Daoy (cell line): ENCODE measurements around the gene ARHGAP8. TPM values are rescaled to one million over a fixed set of nuclear protein-coding genes. Genes with fewer than 3 reads are reported as not detected.
A peak's percentile ranks its signal among the peaks of the same experiment; 100 is the strongest.
"Not testable (repeated sequence)": the region's sequence is repeated elsewhere in the genome, so short reads cannot be mapped to it uniquely, and the experiment has no call there.

Source experiments
- DNase-seq: peaks from one replicate; pipeline ENCODE4 v3.0.0-alpha.2; 2015; ENCODE audit warnings: low read depth
- total RNA-seq: library from RNA; depleted of rRNA; stranded (reverse); fragments of >200 nt; shearing (Covaris generic); gene quantifications from 2 replicates; pipeline ENCODE4 v1.2.3, GENCODE V29; 2014

Gene ARHGAP8
- total RNA-seq, 1 experiment from 2014 or later = 4.6 TPM

DNA sequence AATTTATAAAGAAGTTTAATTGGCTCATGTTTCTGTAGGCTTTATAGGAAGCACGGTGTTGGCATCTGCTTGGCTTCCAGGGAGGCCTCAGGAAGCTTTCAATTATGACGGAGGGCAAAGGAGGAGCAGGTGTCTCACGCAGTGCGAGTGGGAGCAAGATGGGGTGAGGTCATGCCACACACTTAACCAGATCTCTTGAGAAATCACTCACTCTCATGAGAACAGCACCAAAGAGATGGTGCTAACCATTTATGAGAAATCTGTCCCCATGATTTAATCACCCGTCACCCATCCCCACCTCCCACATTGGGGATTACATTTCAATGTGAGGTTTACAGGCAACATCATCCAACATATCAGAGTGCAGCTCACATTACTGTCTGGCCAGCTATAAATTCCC, 103.5 kb downstream of the ARHGAP8 start:
- no peak for DNase-seq

GRCh38 chr22:44858819-44859218, 106.4 kb downstream of the ARHGAP8 start:
- DNase-seq = not testable (repeated sequence)

DNA sequence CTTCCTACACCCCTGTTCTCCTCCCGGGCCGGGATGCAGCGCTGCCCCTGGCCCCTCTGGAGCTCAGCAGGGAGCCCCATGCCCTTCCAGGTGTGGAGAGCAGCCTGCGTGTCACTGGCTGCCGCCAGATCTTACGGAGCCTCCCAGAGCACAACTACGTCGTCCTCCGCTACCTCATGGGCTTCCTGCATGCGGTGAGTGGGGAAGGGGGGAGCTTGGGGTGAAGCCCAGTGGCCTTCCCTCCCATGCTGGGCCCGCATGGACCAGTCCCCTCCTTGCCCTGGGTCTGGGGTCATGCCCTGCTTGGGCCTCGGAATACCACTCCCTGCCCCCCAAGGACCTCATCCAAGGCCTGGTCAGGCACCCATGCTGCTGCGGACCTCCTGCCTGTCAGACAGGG, 107.3 kb downstream of the ARHGAP8 start:
- DNase-seq = no peak

- DNase-seq = no peak
These were observed 107.9 kb downstream of the ARHGAP8 start for GRCh38 chr22:44860311-44860710.

DNA sequence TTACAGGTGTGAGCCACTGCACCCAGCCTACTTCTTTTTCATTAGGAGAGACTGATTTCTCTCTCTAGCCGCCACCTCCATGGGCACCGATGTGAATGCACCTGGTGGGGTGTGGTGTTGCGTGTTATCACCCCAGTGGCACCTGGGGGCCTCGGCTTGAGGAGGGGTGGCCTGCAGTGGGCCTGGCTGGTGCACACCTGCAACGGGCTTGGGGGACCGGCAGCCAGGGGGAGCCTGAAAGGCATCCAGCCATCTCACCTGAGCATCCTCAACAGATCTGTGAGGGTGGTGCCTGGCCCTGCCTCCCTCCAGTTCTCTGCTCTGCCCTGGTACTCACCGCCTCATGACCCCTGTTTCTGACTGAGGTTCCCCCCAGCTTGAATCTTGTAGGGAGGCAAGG, 108.9 kb downstream of the ARHGAP8 start:
- no peak for DNase-seq

DNA sequence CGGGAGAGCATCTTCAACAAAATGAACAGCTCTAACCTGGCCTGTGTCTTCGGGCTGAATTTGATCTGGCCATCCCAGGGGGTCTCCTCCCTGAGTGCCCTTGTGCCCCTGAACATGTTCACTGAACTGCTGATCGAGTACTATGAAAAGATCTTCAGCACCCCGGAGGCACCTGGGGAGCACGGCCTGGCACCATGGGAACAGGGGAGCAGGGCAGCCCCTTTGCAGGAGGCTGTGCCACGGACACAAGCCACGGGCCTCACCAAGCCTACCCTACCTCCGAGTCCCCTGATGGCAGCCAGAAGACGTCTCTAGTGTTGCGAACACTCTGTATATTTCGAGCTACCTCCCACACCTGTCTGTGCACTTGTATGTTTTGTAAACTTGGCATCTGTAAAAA, 109.9 kb downstream of the ARHGAP8 start:
- DNase-seq = no peak

- DNase-seq = peak; percentile 38
These were observed 110.8 kb downstream of the ARHGAP8 start for GRCh38 chr22:44862981-44863860.

DNA sequence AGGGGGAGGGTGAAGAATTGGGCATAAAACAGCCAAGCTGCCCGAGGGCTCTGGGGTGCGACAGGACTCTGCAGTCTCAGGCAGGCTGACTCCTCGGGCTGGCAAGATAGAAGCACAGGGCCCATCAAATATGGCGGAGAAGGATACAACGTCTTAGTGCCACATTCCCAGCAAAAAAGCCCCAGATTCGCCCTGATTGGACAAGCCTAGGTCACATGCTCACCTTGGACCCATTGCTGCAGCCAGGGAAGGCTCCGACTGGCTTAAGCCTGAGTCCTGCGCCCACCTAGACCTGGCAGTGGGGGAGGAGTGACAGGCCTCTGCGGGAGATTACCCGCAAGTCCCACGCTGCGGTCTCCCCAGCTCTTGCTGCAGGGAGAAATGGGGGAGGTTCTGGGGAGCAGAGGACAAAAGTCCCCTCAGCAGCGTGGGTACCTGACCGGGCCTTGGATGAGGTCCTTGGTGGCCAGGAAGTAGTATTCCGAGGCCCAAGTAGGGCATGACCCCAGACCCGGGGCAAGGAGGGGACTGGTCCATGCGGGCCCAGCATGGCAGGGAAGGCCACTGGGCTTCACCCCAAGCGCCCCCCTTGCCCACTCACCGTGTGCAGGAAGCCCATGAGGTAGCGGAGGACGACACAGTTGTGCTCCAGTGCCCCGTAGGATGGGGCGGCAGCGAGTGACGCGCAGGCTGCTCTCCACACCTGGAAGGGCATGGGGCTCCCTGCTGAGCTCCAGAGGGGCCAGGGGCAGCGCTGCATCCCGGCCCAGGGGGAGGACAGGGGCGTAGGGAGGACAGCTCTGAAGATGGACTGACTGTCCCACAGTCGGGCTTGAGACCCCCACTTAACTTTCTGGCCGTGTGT, 113.0 kb downstream of the ARHGAP8 start:
- DNase-seq = no peak

- no peak for DNase-seq
These were observed 116.8 kb downstream of the ARHGAP8 start for GRCh38 chr22:44869196-44869595.

GRCh38 chr22:44870021-44870420, 117.6 kb downstream of the ARHGAP8 start:
- peak; percentile 61 for DNase-seq

DNA sequence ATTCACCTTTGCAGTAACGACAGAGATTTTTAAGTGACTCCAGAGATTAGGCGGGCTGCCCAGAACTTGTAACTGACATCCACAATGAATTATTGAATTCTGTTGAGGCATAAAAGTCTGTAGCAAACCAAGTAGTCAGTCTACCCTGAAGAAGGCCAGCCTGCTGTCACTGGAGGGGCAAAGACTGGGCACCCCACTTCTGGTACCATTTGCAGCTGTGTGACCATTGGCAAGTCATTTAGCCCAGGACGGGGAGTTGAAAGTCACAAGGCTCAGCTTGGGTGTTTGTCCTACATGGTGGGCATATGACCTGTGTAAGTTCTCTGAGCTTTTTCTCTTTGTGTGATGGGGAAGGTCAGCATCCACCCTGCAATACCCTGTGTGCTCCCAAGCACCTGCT, 119.4 kb downstream of the ARHGAP8 start:
- no peak for DNase-seq

DNA sequence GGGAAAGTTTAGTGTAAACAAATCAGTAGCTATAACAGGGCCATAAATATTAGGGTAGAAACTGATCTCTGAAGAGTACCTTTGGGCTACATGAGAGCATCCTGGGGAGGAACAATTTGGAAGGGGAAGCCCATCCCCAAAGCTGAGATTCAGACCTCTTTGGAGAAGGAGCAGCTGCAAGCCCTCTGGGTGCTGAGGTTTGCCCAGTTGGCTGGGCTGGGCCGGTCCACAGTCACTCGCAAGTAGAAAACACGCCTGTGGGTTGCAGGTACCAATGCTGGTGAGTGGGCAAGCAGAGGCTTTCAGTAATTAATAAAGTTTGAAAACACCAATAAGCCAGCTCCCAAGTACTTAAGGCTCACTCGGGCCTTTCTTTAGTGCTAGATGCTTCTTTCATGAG, 124.5 kb downstream of the ARHGAP8 start:
- no peak for DNase-seq

GRCh38 chr22:44878483-44879300, 126.3 kb downstream of the ARHGAP8 start:
- no peak for DNase-seq

DNA sequence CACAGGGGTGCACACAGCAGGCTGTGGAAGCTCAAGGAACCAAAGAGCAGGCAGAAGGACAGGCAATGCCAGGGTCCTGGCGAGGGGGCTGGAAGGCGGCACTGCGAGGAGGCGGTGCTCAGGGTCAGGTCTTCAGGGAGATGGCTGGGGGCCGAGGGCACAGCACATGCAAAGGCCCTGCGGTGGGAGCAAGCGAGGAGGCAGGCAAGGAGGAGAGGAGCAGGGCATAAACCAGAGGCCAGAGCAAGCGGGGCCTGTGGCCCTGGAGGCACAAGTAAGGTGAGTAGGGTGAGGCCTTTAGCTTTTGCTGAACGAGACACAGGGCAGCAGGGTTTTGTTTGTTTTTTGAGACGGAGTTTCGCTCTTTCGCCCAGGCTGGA, 126.9 kb downstream of the ARHGAP8 start:
- DNase-seq = no peak

DNA sequence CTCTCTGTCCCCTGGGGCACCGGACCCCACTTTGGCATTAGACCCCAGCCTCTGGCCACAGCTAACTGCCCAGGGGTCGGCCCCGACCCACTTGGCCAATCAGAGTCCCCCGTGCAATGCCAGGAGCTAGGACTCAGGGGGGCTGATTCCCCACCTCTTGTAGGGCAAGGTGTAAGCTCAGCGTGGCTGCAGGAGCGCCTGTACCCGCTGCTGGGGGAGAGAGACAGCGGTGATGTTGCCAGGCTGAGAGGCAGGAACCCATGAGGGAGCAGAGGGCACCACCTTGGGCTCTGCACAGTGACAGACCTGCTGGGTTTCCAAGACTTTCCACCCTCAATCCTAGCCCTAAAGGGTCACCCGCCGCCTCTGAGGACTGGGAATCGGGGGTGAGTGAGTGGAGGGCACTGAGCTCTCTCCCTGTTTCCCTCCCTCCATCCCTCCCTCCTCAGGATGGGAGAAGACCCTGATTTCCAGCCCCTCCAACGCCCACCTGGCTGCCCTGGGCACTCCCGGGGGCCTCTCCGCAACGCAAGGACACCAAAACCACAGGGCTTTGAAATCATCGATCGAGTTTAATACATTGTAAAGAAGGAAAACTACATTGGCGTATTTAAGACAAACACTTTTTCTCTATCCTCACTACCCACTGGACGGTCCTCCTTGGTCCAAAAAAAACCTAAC, 128.4 kb downstream of the ARHGAP8 start:
- DNase-seq = no peak

DNA sequence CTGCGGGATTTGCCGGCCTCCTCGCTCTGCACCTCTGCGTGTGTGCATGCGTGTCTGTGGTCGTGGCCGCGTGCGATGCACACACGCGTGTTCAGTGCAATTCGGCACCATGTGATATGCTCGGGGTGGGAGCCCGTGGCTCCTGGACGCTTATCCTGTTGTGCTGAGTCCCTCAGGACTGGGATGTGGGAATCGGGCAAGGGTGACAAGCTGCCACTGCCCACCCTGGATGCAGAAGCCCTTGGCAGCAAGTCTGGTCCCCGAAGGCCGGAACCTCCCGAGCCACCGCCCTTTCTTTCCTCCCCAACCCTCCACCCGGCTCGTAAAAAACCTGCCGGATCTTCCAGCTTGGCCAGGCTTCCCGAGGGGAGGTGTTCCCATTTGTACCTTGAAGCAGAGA, 129.2 kb downstream of the ARHGAP8 start:
- no peak for DNase-seq

DNA sequence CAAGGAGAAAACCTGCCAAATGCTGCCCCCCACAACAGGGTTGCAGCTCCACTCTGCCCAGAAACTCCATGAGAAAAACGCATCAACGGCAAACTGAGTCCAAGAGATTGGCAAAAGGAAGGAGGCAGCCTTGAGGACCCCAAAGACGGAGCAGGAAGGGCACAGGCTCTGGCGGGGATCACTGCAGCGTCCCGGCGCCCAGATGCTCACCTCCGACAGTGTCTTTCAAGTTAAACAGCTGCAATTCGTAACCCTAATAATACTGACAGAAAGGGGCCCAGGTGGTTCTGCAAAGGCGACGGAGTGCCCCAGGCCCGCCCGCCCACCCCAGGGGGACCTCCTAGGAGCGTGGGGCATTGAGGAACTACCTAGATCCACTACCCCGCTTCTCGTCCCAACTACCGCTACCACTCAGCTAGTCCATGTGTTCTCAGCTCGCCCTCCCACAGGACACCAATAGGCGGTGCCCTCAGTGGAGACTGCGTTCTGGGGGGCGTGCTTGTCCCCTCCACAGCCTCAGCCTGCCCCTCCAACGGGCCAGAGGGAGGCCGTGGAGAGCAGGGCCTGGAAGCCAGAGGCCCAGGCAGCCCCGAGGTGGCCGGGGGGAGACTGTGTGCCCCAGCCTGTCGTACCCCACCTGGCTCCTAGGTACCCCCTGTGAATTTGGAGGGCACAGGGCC, 130.0 kb downstream of the ARHGAP8 start:
- no peak for DNase-seq

DNA sequence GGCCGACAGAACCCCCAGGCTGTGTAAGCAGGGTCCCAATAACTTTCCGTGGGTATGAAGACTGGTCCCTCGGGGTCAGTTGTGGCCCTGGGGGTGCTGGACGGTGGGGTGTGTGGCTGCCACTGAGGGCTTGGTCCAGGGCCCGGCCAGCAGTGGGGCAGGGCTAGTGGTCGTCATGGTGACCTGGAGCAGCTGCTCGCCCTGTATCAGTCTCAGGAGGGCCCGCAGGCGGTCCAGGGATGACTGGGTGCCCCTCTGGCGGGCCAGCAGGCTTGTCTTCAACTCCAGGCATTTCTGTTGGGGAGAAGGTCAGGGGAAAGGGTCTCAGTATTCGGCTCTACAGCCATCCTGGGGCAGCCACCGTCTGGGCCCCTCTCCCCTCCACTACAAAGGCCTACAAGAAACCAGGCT, 130.6 kb downstream of the ARHGAP8 start:
- DNase-seq = no peak

GRCh38 chr22:44884562-44884961, 132.2 kb downstream of the ARHGAP8 start:
- DNase-seq = no peak

DNA sequence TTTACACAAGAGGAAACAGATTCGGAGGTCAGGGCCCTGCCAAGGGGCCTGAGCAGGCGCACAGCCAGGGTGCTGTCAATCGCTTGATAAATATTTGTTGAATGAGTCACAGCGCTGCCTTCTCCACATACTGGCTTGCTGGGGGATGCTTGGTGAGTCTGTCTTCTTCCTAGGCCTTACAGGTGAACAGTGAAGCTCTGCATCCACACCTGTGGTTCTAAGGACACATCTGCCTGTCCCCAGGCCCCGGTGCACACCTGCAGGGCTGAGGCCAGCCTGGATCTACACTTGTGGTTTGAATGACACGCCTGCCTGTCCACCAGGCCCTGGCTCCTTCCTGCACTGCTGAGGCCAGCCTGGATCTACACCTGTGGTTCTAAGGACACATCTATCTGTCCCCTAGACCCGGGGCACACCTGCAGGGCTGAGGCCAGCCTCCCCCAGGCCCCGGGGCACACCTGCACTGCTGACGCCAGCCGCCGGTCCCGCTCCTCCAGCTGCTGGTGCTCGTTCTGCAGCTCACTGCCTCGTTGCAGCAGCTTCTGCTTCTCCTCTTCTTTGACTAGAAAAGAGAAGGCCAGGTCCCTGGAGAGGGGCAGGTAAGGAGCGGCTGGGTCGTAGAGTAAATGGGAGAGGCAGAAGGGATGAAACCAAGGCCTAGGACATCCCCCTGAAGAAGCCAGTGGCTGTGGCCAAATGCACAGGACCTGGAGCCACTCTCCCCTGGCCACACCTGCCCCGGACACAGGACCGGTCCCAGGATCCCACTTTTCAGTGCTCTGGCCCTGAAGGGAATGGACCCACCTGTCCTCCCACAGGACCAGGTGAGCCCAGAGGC, 132.8 kb downstream of the ARHGAP8 start:
- no peak for DNase-seq
